Ishikawa (cell line): Measurements from ENCODE around the gene SNAI3.

Experiments
- CEBPB ChIP-seq: IDR thresholded peaks from 2 replicates; pipeline ENCODE4 v1.6.1; 2012
- EGR1 ChIP-seq: IDR thresholded peaks from 2 replicates; pipeline ENCODE4 v1.6.1; 2012
- EP300 ChIP-seq: IDR thresholded peaks from 2 replicates; pipeline ENCODE4 v1.6.1; 2012; ENCODE audit warnings: borderline replicate concordance
- FOXM1 ChIP-seq: IDR thresholded peaks from 2 replicates; pipeline ENCODE4 v1.6.1; 2012; ENCODE audit warnings: low read depth, borderline replicate concordance
- MAX ChIP-seq: IDR thresholded peaks from 2 replicates; pipeline ENCODE4 v1.6.1; 2012
- NFIC ChIP-seq: IDR thresholded peaks from 2 replicates; pipeline ENCODE4 v1.6.1; 2012
- RAD21 ChIP-seq: IDR thresholded peaks from 2 replicates; pipeline ENCODE4 v1.6.1; 2012; ENCODE audit warnings: low read depth
- REST ChIP-seq: IDR thresholded peaks from 2 replicates; pipeline ENCODE4 v1.6.1; 2012; ENCODE audit warnings: low read depth, mild to moderate bottlenecking
- TAF1 ChIP-seq: IDR thresholded peaks from 2 replicates; pipeline ENCODE4 v1.6.1; 2012; ENCODE audit warnings: low read depth, mild to moderate bottlenecking
- TEAD4 ChIP-seq: IDR thresholded peaks from 2 replicates; pipeline ENCODE4 v1.6.1; 2012
- USF1 ChIP-seq: IDR thresholded peaks from 2 replicates; pipeline ENCODE4 v1.6.1; 2012
- YY1 ChIP-seq: IDR thresholded peaks from 2 replicates; pipeline ENCODE4 v1.6.1; 2012; ENCODE audit warnings: low read depth
- ZBTB7A ChIP-seq: IDR thresholded peaks from 2 replicates; pipeline ENCODE4 v1.6.1; 2012; ENCODE audit warnings: low read depth

SNAI3 gene

GRCh38 chr16:88628512-88628974 lies 57.8 kb downstream of the SNAI3 start:
- TF ChIP-seq MAX (no peak), EP300 (no peak), CEBPB (no peak), YY1 (no peak), TEAD4 (no peak), EGR1 (no peak), REST (no peak), USF1 (no peak), NFIC (no peak), FOXM1 (no peak), RAD21 (no peak), ZBTB7A (no peak), TAF1 (no peak)
